Ammon's horn (tissue), 1 donor: ENCODE results near the gene F13B.
"Not testable (repeated sequence)": the region's sequence is repeated elsewhere in the genome, so short reads cannot be mapped to it uniquely, and the experiment has no call there.

Experiments used
- DNase-seq: peaks from one replicate; pipeline ENCODE4 v3.0.0-alpha.2; 2016; ENCODE audit warnings: low spot score

The F13B gene

GRCh38 chr1:197066719-197067456 is at the start of gene F13B:
TSS of gene F13B (minus strand) at chr1:197067260. CDS start at chr1:197067223, 37 bp downstream.
- no peak for DNase-seq

- DNase-seq, result no peak
Measured at GRCh38 chr1:197116156-197116555, 49.1 kb upstream of the F13B start.

GRCh38 chr1:197106869-197107268 is 39.8 kb upstream of the F13B start:
- DNase-seq, result no peak

GRCh38 chr1:197103300-197103699 is 36.2 kb upstream of the F13B start:
- DNase-seq, result no peak

- DNase-seq, result no peak
Measured at GRCh38 chr1:197101978-197102377, 34.9 kb upstream of the F13B start.

GRCh38 chr1:197100677-197101076 is 33.6 kb upstream of the F13B start:
- no peak for DNase-seq

- DNase-seq, result no peak
Measured at GRCh38 chr1:197099444-197099843, 32.4 kb upstream of the F13B start.

GRCh38 chr1:197096971-197097370 is 29.9 kb upstream of the F13B start:
- not testable (repeated sequence) for DNase-seq

- no peak for DNase-seq
Measured at GRCh38 chr1:197096137-197096536, 29.1 kb upstream of the F13B start.

- DNase-seq, result no peak
Measured at GRCh38 chr1:197093226-197093885, 26.3 kb upstream of the F13B start.

- DNase-seq, result no peak
Measured at GRCh38 chr1:197092491-197093023, 25.5 kb upstream of the F13B start.

- no peak for DNase-seq
Measured at GRCh38 chr1:197083474-197083873, 16.4 kb upstream of the F13B start.

- no peak for DNase-seq
Measured at GRCh38 chr1:197081117-197081753, 14.2 kb upstream of the F13B start.

- no peak for DNase-seq
Measured at GRCh38 chr1:197080323-197080722, 13.3 kb upstream of the F13B start.

- DNase-seq, result no peak
Measured at GRCh38 chr1:197076585-197076984, 9.5 kb upstream of the F13B start.

GRCh38 chr1:197073978-197074377 is 6.9 kb upstream of the F13B start:
- no peak for DNase-seq

- no peak for DNase-seq
Measured at GRCh38 chr1:197067457-197067818, 378 bp upstream of the F13B start.

GRCh38 chr1:197066277-197066676 is 783 bp downstream of the F13B start:
- no peak for DNase-seq

GRCh38 chr1:197065559-197065958 is 1.5 kb downstream of the F13B start:
- no peak for DNase-seq

GRCh38 chr1:197063212-197063611 is 3.8 kb downstream of the F13B start:
- no peak for DNase-seq

GRCh38 chr1:197062692-197063091 is 4.4 kb downstream of the F13B start:
- no peak for DNase-seq

- no peak for DNase-seq
Measured at GRCh38 chr1:197049100-197049499, 18.0 kb downstream of the F13B start.
